Endothelial cell of umbilical vein (primary cell): Measurements from ENCODE around the gene BIRC3. TPM values are rescaled to one million over a fixed set of nuclear protein-coding genes. Genes with fewer than 3 reads are reported as not detected.

Experiments
- BruUV-seq: library from RNA; stranded (reverse); fragments of 400-500 nt; replicated peaks from 2 replicates; lab custom pipeline; 2021; lab: Mats Ljungman, UMichigan
- CTCF ChIA-PET: fragments of 300-600, 350-600 bp; sonication (Branson Sonifier 250); formaldehyde crosslinking; loops from one replicate; lab custom pipeline; 2021; ENCODE audit warnings: antibody characterized with exemption, inconsistent platforms; lab: Charles Lee
- POLR2A ChIA-PET: fragments of 300-600, 350-600 bp; sonication (Branson Sonifier 250); formaldehyde crosslinking; loops from one replicate; lab custom pipeline; 2021; ENCODE audit warnings: antibody characterized with exemption, inconsistent platforms; lab: Charles Lee
- DNase-seq: peaks from one replicate; pipeline ENCODE4 v3.0.0-alpha.2; 2011; ENCODE audit warnings: low read depth, low spot score
- FAIRE-seq: peaks from 2 replicates; lab custom pipeline; 2011; peaks lifted over from hg19 to GRCh38; lab: Jason Lieb, UNC
- H2AFZ ChIP-seq: 2 replicates; pipeline ENCODE4 v1.6.0; 2012; ENCODE audit warnings: low read depth, low read length, control low read depth, inconsistent platforms
- H3K27ac ChIP-seq: 2 replicates; pipeline ENCODE4 v1.5.1; 2011; ENCODE audit warnings: low read depth, mild to moderate bottlenecking, control low read depth, low read length, moderate library complexity; ENCODE audit not compliant: insufficient read depth
- H3K27me3 ChIP-seq, 2 experiments: 2 replicates each; pipeline versions ENCODE4 v1.6.0 to v1.6.1; 2011; ENCODE audit warnings: low read length in 2 of 2, mixed read lengths in 1 of 2; ENCODE audit not compliant: control insufficient read depth in 2 of 2, insufficient read depth in 2 of 2
- H3K36me3 ChIP-seq, 2 experiments: 2 replicates in 1 of 2; 3 replicates in 1 of 2; pipeline ENCODE4 v1.5.1; 2011; ENCODE audit warnings: low read length in 2 of 2, mild to moderate bottlenecking in 1 of 2, moderate library complexity in 1 of 2; ENCODE audit not compliant: control insufficient read depth in 2 of 2, insufficient read depth in 2 of 2; ENCODE audit errors: extremely low read depth in 1 of 2
- H3K4me1 ChIP-seq: 3 replicates; pipeline ENCODE4 v1.5.1; 2011; ENCODE audit warnings: mild to moderate bottlenecking, low read length; ENCODE audit not compliant: control insufficient read depth, insufficient read depth; ENCODE audit errors: extremely low read depth
- H3K4me2 ChIP-seq: 2 replicates; pipeline ENCODE4 v1.6.1; 2011; ENCODE audit warnings: low read length, control low read depth, mixed read lengths; ENCODE audit not compliant: insufficient read depth
- H3K4me3 ChIP-seq, 3 experiments: fragments of 200-600 bp in 1 of 3; sonication (generic), shearing (Covaris generic) in 1 of 3; replicated peaks in 1 of 3; 2 replicates each; pipeline ENCODE4 v1.5.1; 2011 to 2016; ENCODE audit warnings: control low read depth in 3 of 3, low read length in 3 of 3, mild to moderate bottlenecking in 2 of 3, inconsistent platforms in 1 of 3, low read depth in 1 of 3, moderate library complexity in 1 of 3; ENCODE audit not compliant: insufficient read depth in 1 of 3
- H3K79me2 ChIP-seq: 2 replicates; pipeline ENCODE4 v1.6.0; 2012; ENCODE audit warnings: low read length, inconsistent platforms; ENCODE audit not compliant: control insufficient read depth, insufficient read depth
- H3K9ac ChIP-seq: replicated peaks from 2 replicates; pipeline ENCODE3; 2011; ENCODE audit warnings: low read length, control low read depth; ENCODE audit not compliant: insufficient read depth; ENCODE audit errors: extremely low read depth
- H3K9me1 ChIP-seq: replicated peaks from 3 replicates; pipeline ENCODE4 v1.6.0; 2011; ENCODE audit warnings: mild to moderate bottlenecking, low read length; ENCODE audit not compliant: control insufficient read depth, insufficient read depth; ENCODE audit errors: extremely low read depth
- H3K9me3 ChIP-seq: replicated peaks from 2 replicates; pipeline ENCODE4 v1.5.1; 2012; ENCODE audit warnings: low read length, inconsistent platforms; ENCODE audit not compliant: control insufficient read depth, insufficient read depth
- H4K20me1 ChIP-seq: replicated peaks from 2 replicates; pipeline ENCODE3; 2011; ENCODE audit warnings: mild to moderate bottlenecking, low read length; ENCODE audit not compliant: control insufficient read depth, insufficient read depth; ENCODE audit errors: extremely low read depth
- CTCF ChIP-seq, 2 donors: IDR thresholded peaks; 1 replicate in 1 of 2; 2 replicates in 1 of 2; pipeline ENCODE4 v1.5.1; 2011; ENCODE audit warnings: low read length in 2 of 2, mild to moderate bottlenecking in 2 of 2, moderate library complexity in 2 of 2, control low read depth in 1 of 2, inconsistent platforms in 1 of 2, low read depth in 1 of 2; ENCODE audit not compliant: insufficient read depth in 1 of 2; ENCODE audit errors: extremely low read depth in 1 of 2
- EZH2 ChIP-seq: IDR thresholded peaks from 2 replicates; pipeline ENCODE4 v1.6.1; 2012; ENCODE audit warnings: borderline replicate concordance, low read depth, mild to moderate bottlenecking, moderate library complexity, low read length, inconsistent platforms; ENCODE audit not compliant: severe bottlenecking
- FOS ChIP-seq: IDR thresholded peaks from 2 replicates; pipeline ENCODE4 v1.6.1; 2011; ENCODE audit warnings: mild to moderate bottlenecking, low read length, moderate library complexity, borderline replicate concordance; ENCODE audit not compliant: insufficient read depth
- GATA2 ChIP-seq: IDR thresholded peaks from 2 replicates; pipeline ENCODE4 v1.7.0; 2011; ENCODE audit warnings: low read depth, mild to moderate bottlenecking, moderate library complexity, mixed read lengths, low read length; ENCODE audit not compliant: insufficient read length, insufficient read depth
- MAX ChIP-seq: IDR thresholded peaks from 2 replicates; pipeline ENCODE4 v1.6.1; 2011; ENCODE audit not compliant: insufficient read depth, insufficient read length
- MYC ChIP-seq: IDR thresholded peaks from one replicate; pipeline ENCODE4 v1.6.1; 2011; ENCODE audit warnings: mild to moderate bottlenecking, low read depth, low read length
- dilution Hi-C: fragments of 300-500 bp; cut with MboI; formaldehyde crosslinking; loops from one replicate; pipeline ENCODE4 v1.15.0; 2019; ENCODE audit warnings: low sequenced_read_pairs; ENCODE audit not compliant: extremely low pct_ligation_motif_present
- intact Hi-C: fragments of 100-400 bp; cut with micrococcal nuclease; formaldehyde crosslinking; loops from one replicate; pipeline ENCODE4 v1.10.0; 2022
- polyA plus RNA-seq, 4 experiments: library from polyadenylated mRNA; depleted of rRNA in 3 of 4; stranded (reverse) in 3 of 4; unstranded in 1 of 4; fragments of >200 nt; gene quantifications; 2 replicates each; pipeline versions ENCODE4 v1.2.1 to v1.2.3, GENCODE V29; 2011 to 2012; ENCODE audit warnings: missing spikeins in 1 of 4
- total RNA-seq: library from RNA; stranded (reverse); gene quantifications from 2 replicates; pipeline ENCODE4 v1.2.3, GENCODE V29; 2021

BIRC3 gene
- total and polyA plus RNA-seq, 2 donors (not counting 3 experiments of a cell fraction or from before 2014, with no cell fraction given) = 0.28 to 1.4 TPM

- H3K27ac ChIP-seq = no peak overlapping the region
- H3K27me3 ChIP-seq = no peaks in the 10 kb centered on the region
- H3K9me1 ChIP-seq = no peaks in the 10 kb centered on the region
- no TSS peak for BruUV-seq
- H4K20me1 ChIP-seq = no peaks in the 10 kb centered on the region
- intact Hi-C loops (no loop called here), dilution Hi-C loops (no loop called here)
- DNase-seq = no peak
- peaks cover 6% of the 10 kb centered on the region for H3K4me1 ChIP-seq
- H2AFZ ChIP-seq = no peak overlapping the region
- FAIRE-seq = no peak
- no peak overlapping the region for H3K4me3 ChIP-seq
- POLR2A ChIA-PET = no interaction called here
- H3K4me2 ChIP-seq = no peak overlapping the region
- no peaks in the 10 kb centered on the region for H3K9me3 ChIP-seq
- no peaks in the 10 kb centered on the region for H3K79me2 ChIP-seq
- no peaks in the 10 kb centered on the region for H3K36me3 ChIP-seq
- H3K9ac ChIP-seq = no peak overlapping the region
- no peak for TF ChIP-seq MAX
- no peak for TF ChIP-seq CTCF (IDR thresholded peaks at IDR 0.05; ENCODE audit: extremely low read depth in 1 of 2, insufficient read depth in 1 of 2, low read depth in 1 of 2, low read length in 2 of 2)
- no peak for TF ChIP-seq MYC
- no peak for TF ChIP-seq EZH2
- no peak for TF ChIP-seq FOS
- TF ChIP-seq GATA2 = no peak
- CTCF ChIA-PET = no interaction called here
These were observed 2.9 kb downstream of the BIRC3 start for GRCh38 chr11:102320188-102320587.
